Esophagus muscularis mucosa (tissue), 4 donors: ENCODE data around the gene GNL3. TPM values are rescaled to one million over a fixed set of nuclear protein-coding genes. Genes with fewer than 3 reads are reported as not detected.
"Not testable (repeated sequence)": the region's sequence is repeated elsewhere in the genome, so short reads cannot be mapped to it uniquely, and the experiment has no call there.

Source experiments
- DNase-seq: peaks from one replicate; pipeline ENCODE4 v3.0.0-alpha.2; 2017; ENCODE audit errors: extremely low spot score
- H3K27ac ChIP-seq, 4 donors: fragments of 200-600 bp; sonication (generic); replicated peaks in 1 of 4; 1 replicate in 3 of 4; 2 replicates in 1 of 4; pipeline ENCODE4 v1.5.1; 2016 to 2019; ENCODE audit warnings: mild to moderate bottlenecking in 1 of 4
- H3K27me3 ChIP-seq, 4 donors: fragments of 200-600 bp; sonication (generic); one replicate each; pipeline versions ENCODE4 v1.5.1 to v1.6.0; 2016 to 2019
- H3K36me3 ChIP-seq, 4 donors: fragments of 200-600 bp; sonication (generic); one replicate each; pipeline ENCODE4 v1.5.1; 2016 to 2019
- H3K4me1 ChIP-seq, 4 donors: fragments of 200-600 bp; sonication (generic); one replicate each; pipeline ENCODE4 v1.5.1; 2016 to 2019
- H3K4me3 ChIP-seq, 4 donors: fragments of 200-600 bp; sonication (generic); 1 replicate in 2 of 4; 2 replicates in 2 of 4; pipeline ENCODE4 v1.5.1; 2016 to 2019; ENCODE audit warnings: mild to moderate bottlenecking in 4 of 4, moderate library complexity in 1 of 4
- H3K9me3 ChIP-seq, 4 donors: fragments of 200-600 bp; sonication (generic); 1 replicate in 3 of 4; 2 replicates in 1 of 4; pipeline ENCODE4 v1.5.1; 2016 to 2019
- CTCF ChIP-seq, 3 experiments: fragments of 200-600 bp in 2 of 3; fragments of 450-650 bp in 1 of 3; sonication (generic) in 2 of 3; IDR thresholded peaks; one replicate each; pipeline ENCODE4 v1.5.1; 2017 to 2019; ENCODE audit warnings: antibody characterized with exemption in 3 of 3, mild to moderate bottlenecking in 2 of 3, moderate library complexity in 1 of 3
- EP300 ChIP-seq: sonication (generic); formaldehyde crosslinking; IDR thresholded peaks from one replicate; pipeline ENCODE4 v1.6.1; 2017; ENCODE audit warnings: antibody characterized with exemption
- POLR2A ChIP-seq: fragments of 450-650 bp; IDR thresholded peaks from one replicate; pipeline ENCODE4 v1.6.1; 2017; ENCODE audit warnings: antibody characterized with exemption, moderate library complexity, mild to moderate bottlenecking, low read depth
- POLR2AphosphoS5 ChIP-seq, 2 donors: sonication (generic); formaldehyde crosslinking; IDR thresholded peaks; one replicate each; pipeline ENCODE4 v1.6.1; 2017; ENCODE audit warnings: antibody characterized with exemption in 2 of 2
- WGBS: methylation state at CpG from one replicate; pipeline ENCODE4 v1.1.5; 2018; 5-methylcytosine and 5-hydroxymethylcytosine counted together
- intact Hi-C: fragments of 100-400 bp; cut with DNase I; formaldehyde crosslinking; loops from one replicate; pipeline ENCODE4 v1.15.1; 2023
- total RNA-seq, 4 donors: library from RNA; depleted of rRNA; stranded (reverse); fragments of >200 nt; gene quantifications; one replicate each; pipeline versions ENCODE4 v1.1.0 to v1.2.1, GENCODE V29; 2016

Gene GNL3
- total RNA-seq, 4 donors from 2014 or later, result 28.4 to 71.1 (median 29.3) TPM

DNA sequence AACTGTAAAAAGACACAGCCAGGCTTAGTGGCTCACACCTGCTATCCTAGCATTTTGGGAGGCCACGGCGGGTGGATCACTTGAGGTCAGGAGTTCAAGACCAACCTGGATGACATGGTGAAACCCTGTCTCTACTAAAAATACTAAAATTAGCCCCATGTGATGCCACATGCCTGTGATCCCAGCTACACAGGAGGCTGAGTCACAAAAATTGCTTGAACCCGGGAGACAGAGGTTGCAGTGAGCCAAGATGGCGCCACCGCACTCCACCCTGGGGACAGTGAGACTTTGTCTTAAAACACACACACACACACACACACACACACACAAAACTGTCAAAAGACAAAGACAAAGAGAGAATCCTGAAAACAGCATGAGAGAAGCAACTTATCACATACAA is 38.1 kb downstream of the GNL3 start:
- Histone ChIP-seq H3K27ac (no peak overlapping the region), H3K4me3 (no peak overlapping the region), H3K27me3 (no peaks in the 10 kb centered on the region), H3K4me1 (no peaks in the 10 kb centered on the region), H3K36me3 (peaks cover 4 to 35% (median 13%) of the 10 kb centered on the region in 4 donors), H3K9me3 (peaks cover 0 to 7% (median 0%) of the 10 kb centered on the region in 4 donors)
- no peak for DNase-seq
- TF ChIP-seq POLR2AphosphoS5 (IDR thresholded peaks at IDR 0.05), result no peak
- 94% methylated on average over 5 of the region's 5 CpGs for WGBS
- intact Hi-C loops, result no loop called here

DNA sequence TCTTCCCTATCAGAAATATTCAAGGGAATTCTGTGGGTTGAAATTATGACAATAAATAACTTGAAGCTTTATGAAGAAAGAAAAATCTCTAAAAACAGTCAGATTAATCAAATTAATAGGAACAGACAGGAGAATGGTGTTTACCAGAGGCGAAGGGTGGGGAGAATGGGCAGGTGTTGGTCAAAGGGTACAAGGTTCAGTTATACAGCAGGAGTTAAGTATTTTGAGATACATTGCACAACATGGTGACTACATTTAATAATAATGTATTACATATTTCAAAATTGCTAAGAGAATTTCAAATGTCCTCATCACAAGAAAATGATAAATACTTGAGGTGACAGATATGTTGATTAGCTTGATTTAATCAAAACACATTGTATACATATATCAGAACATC is 38.7 kb downstream of the GNL3 start:
- DNase-seq, result no peak
- no peak overlapping the region for H3K27ac ChIP-seq
- H3K36me3 ChIP-seq, result peaks cover 6 to 37% (median 13%) of the 10 kb centered on the region in 4 donors
- intact Hi-C loops, result no loop called here
- no peaks in the 10 kb centered on the region for H3K27me3 ChIP-seq
- WGBS, result 86% methylated on average over 1 of the region's 1 CpG
- no peak for TF ChIP-seq POLR2AphosphoS5 (IDR thresholded peaks at IDR 0.05)
- H3K4me1 ChIP-seq, result no peaks in the 10 kb centered on the region
- H3K4me3 ChIP-seq, result no peak overlapping the region
- peaks cover 0 to 8% (median 0%) of the 10 kb centered on the region in 4 donors for H3K9me3 ChIP-seq

DNA sequence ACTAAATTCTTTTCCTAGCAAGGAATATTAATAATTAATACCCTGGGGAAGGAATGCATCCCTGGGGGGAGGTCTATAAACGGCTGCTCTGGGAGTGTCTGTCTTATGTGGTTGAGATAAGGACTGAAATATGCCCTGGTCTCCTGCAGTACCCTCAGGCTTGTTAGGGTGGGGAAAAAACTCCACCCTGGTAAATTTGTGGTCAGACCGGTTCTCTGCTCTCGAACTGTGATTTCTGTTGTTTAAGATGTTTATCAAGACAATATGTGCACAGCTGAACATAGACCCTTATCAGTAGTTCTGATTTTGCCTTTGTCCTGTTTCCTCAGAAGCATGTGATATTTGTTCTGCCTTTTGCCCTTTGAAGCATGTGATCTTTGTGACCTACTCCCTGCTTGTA is 42.9 kb downstream of the GNL3 start:
- H3K9me3 ChIP-seq, DNase-seq, intact Hi-C loops, H3K4me1 ChIP-seq, H3K27me3 ChIP-seq, H3K27ac ChIP-seq, H3K4me3 ChIP-seq: not testable (repeated sequence)
- WGBS, result 98% methylated on average over 3 of the region's 3 CpGs
- H3K36me3 ChIP-seq, result peaks cover 20 to 56% (median 41%) of the 10 kb centered on the region in 4 donors

DNA sequence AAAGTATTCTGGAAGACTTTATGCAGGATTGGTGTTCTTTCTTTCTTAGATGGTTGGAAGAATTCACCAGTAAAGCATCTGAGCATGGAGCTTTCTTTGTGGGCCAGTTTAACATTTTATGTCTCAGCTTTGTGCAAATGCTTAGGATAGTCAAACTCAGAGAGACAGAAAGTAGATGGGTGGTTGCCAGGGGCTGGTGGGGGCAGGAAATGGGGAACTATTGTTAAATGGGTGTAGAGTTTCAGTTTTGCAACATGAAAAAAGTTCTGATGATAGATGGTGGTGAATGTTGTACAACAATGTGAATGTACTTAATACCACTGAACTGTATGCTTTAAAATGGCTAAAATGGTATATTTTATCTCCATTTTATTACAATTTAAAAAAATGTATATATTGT is 44.8 kb downstream of the GNL3 start:
- Histone ChIP-seq H3K27ac (no peak overlapping the region), H3K4me1 (no peaks in the 10 kb centered on the region), H3K36me3 (peaks cover 36 to 75% (median 52%) of the 10 kb centered on the region in 4 donors), H3K4me3 (no peak overlapping the region), H3K9me3 (peaks cover 0 to 8% (median 0%) of the 10 kb centered on the region in 4 donors), H3K27me3 (no peaks in the 10 kb centered on the region)
- intact Hi-C loops, result no loop called here
- DNase-seq, result no peak
- TF ChIP-seq CTCF (IDR thresholded peaks at IDR 0.05), result no peak
- TF ChIP-seq EP300, result no peak
- no peak for TF ChIP-seq POLR2A
- no peak for TF ChIP-seq POLR2AphosphoS5 (IDR thresholded peaks at IDR 0.05)

- Histone ChIP-seq H3K36me3 (peaks cover 42 to 85% (median 60%) of the 10 kb centered on the region in 4 donors), H3K9me3 (peaks cover 0 to 8% (median 0%) of the 10 kb centered on the region in 4 donors), H3K27ac (no peak overlapping the region), H3K27me3 (no peaks in the 10 kb centered on the region), H3K4me3 (no peak overlapping the region), H3K4me1 (no peaks in the 10 kb centered on the region)
- no peak for DNase-seq
- no peak for TF ChIP-seq POLR2AphosphoS5 (IDR thresholded peaks at IDR 0.05)
- no peak for TF ChIP-seq EP300
- no peak for TF ChIP-seq CTCF (IDR thresholded peaks at IDR 0.05)
- TF ChIP-seq POLR2A, result no peak
- intact Hi-C loops, result no loop called here
- 93% methylated on average over 14 of the region's 14 CpGs for WGBS
These were observed 45.8 kb downstream of the GNL3 start for GRCh38 chr3:52731590-52731989.

- H3K27me3 ChIP-seq, result no peaks in the 10 kb centered on the region
- TF ChIP-seq EP300 (no peak), POLR2A (no peak), POLR2AphosphoS5 (IDR thresholded peaks at IDR 0.05) (no peak), CTCF (IDR thresholded peaks at IDR 0.05) (no peak)
- DNase-seq, result no peak
- intact Hi-C loops, result no loop called here
- H3K9me3 ChIP-seq, result peaks cover 0 to 6% (median 0%) of the 10 kb centered on the region in 4 donors
- no peak overlapping the region for H3K4me3 ChIP-seq
- no peak overlapping the region for H3K27ac ChIP-seq
- no peaks in the 10 kb centered on the region for H3K4me1 ChIP-seq
- H3K36me3 ChIP-seq, result peaks cover 42 to 97% (median 74%) of the 10 kb centered on the region in 4 donors
- 95% methylated on average over 10 of the region's 10 CpGs for WGBS
These were observed 47.5 kb downstream of the GNL3 start for GRCh38 chr3:52733256-52733891.
